GM15510 (cell line): ENCODE results near the gene ALPG.

Experiments used
- POLR2A ChIP-seq: IDR thresholded peaks from 3 replicates; pipeline ENCODE4 v1.6.1; 2011; ENCODE audit warnings: borderline replicate concordance; ENCODE audit not compliant: insufficient read length; ENCODE audit errors: extremely low read depth

ALPG gene

DNA sequence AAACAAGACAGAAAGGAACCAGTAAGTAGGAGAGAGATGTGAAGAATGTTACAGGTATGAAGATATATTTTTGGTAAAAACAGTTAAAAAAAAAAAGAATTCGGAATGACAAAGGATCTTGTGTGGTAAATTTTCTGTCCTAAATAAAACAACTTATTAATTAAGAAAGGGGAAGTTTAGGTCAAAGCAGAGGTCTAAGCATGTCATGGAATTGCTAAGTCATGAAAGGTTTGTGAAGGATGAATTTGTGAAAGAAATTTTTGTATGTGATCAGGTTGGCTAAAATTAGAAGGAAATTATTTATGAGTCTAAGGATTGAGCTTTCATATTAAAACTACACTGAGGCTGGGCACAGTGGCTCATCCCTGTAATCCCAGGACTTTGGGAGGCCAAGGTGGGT is 11.1 kb upstream of the ALPG start:
- no peak for TF ChIP-seq POLR2A

DNA sequence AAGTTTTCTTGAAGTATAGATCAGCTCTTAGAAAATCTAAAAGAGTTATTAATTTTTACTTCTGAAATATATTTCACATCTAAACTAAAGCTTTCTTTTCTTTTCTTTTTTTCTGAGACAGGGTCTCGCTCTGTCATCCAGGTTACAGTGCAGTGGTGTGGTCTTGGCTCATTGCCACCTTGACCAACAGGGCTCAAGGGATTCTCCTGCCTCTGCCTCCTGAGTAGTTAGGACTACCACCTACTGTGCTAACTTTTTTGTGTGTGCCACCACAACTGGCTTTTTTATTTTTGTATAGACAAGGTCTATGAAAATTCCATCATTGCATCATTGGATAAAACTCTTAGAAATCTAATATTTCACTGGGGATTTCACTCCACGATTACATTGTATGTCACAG is 10.0 kb upstream of the ALPG start:
- TF ChIP-seq POLR2A, result no peak

DNA sequence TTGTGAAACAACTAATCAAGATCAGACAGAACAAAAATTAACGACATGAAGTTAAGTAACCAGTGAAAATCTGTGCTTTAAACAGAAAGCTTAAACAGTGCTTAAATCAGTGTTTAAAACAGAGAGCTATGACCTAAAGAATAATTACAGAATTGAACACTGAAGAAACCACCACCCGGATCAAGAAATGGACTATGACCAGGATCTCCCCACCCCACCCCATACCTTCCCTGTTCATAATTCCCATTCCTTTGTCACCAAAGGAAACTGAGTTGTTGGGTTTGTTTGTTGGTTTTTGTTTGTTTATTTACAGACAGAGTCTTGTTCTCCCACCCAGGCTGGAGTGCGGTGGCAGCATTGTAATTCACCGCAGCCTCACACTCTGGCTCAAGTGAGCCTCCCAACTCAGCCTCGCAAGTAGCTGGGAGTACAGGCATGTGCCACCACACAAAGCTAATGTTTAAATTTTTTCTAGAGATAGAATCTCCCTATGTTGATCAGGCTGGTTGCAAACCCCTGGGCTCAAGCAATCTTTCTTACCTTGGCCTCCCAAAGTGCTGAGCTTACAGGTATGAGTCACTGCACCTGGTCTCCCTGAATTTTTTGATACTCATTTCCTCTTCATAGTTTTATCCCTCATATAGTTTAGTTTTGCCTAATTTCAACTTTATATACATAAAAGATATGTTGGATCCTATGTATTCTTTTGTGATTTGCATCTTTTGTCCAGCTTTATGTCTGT is 8.2 kb upstream of the ALPG start:
- TF ChIP-seq POLR2A, result no peak

DNA sequence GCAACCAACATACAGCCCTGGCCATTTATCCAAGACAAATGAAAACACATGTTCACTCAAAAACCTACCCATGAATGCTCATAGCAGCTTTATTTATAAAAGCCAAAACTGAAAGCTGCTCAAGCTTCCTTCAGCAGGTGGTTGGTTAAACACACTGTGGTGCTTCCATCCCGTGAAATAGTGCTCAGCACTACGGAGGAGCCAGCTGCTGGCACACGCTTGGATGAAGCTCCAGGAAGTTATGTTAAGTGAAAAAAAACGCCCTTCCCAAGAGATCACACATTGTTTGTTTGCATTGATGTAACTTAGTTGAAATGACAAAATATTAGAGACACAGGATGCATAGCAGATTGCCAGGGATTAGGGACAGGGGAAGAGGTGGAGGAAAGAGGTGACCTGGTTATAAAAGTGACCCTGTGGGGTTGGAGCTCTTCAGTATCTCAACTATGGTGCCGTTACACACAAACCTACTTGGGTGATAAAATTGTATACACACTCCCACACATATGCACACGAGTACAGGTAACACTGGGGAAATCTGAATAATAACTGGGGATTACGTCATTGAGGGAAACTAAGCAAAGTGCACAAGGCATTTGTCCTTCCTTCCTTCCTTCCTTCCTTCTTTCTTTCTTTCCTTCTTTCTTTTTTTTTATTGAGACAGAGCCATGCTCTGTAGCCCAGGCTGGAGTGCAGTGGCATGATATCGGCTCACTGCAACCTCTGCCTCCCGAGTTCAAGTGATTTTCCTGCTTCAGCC is 6.2 kb upstream of the ALPG start:
- TF ChIP-seq POLR2A, result no peak

DNA sequence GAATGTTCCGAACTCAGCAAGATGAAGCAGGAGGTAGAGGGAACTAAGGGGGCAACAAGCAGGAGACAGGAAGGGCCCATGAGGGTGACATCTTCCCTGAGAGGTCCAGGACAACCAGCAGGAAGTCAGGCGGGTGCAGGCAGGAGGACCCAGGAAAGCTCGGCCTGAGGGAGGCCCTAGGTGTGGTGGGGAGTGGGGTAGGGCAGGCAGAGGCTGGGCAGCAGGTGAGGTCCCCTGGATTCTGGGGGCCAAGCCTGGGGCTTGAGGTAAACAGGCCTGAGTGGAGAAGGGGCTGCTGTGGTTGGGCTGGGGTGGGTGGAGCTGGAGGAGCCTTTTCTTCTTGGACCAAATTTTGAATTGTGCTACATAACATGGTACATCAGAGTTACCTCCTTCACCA is 4.1 kb upstream of the ALPG start:
- no peak for TF ChIP-seq POLR2A

DNA sequence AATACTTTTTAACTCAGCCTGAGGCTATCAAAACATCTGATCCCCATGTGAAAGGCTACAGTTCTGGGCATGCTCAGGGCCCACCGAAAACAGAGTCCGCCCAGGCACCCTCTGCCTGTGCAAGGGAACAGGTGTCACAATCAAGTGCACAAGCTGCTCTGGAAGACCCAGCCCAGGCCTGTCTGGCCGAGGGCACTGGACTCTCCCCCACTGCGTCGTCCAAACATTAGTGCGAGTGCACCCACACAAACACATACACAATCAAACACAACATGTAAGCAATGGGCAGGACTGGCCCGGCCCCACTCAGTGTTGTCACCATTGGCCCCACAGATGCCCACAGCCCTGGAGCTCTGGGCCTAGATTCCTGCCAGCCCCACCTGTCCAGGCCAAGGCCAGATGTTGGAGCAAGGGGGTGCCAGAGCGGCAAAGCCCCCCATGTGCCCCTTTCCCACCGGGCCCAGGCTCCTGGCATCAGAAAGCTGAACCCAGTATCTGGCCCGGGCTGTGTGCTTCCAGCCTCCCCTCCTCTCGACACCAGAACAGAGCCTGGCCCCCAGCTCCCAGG is 617 bp upstream of the ALPG start:
- TF ChIP-seq POLR2A, result no peak

DNA sequence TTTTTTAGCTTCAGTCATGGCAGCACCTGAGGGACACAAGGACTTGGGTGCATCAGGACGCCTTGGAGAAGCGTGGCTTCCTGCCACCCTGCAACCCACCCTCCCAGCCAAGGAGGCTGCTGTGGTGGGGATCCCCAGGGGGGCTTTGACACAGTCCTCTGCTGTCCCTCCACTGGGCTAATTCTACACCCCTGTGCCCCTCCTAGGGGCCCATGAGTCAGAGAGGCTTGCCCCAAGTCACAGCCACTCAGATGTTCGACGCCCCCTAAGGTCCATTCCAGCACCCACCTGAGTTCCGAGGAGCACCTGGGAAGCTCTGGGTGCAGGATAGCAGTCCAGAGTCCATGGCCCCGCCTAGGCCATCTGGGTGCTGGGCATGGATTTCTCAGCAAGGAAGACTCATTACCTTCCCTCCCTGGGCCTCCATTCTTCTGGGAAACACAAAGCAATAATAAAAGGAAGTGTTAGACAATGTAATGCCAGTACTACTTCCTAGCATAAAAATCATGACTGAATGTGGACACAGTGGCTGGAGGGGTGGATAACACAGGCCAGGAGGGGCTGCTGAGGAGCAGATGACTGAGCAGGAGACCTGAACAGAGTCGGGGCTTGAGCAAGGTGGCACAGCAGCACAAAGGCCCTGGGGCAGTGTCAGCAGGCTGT is 3.7 kb downstream of the ALPG start:
- TF ChIP-seq POLR2A, result no peak

DNA sequence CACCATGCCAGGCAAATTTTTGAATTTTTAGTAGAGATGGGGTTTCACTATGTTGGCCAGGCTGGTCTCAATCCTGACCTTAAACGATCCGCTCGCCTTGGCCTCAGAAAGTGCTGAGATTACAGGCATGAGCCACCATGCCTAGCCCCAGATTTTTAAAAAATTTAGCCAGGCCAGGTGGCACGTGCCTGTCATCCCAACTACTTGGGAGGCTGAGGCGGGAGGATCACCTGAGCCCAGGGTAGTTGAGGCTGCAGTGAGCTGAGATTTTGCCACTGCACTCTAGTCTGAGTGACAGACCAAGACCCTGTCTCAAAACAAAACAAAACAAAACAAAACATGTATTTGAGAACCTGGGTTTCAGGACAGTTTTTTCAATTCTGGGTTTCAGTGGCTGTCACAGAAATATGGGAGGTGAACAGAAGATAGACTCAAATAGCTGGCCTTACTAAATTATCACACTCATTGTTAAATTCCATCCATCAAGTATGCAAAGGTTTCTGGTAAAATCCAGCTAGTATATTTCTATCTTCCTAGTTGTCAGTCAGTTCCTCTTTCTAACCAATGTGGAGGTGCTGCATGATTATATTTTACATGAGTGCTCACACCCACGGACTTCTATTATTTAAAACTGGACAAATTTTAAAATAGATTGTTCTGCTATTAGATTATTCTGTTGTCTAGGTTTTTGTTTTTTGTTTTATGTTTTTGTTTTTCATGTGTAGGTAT is 5.4 kb downstream of the ALPG start:
- TF ChIP-seq POLR2A, result no peak

DNA sequence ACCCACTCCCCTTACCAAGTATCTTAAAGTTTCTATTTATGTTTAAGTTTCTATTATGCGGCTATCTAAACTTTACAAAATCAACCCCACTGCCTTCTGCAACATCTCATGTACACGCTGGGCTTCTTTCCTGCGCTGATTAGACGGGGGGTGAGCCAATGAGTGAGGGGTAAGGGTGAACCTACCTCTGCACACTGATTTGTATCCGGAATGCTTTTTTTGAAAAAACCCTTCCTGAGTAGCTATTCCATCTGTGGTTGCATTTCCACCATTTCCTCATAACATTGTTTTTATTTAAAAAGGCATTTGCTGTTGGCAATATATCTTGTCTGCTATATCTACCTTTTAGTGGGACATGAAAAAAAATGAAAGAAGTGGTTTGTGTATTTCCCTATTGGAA is 6.3 kb downstream of the ALPG start:
- TF ChIP-seq POLR2A, result no peak

DNA sequence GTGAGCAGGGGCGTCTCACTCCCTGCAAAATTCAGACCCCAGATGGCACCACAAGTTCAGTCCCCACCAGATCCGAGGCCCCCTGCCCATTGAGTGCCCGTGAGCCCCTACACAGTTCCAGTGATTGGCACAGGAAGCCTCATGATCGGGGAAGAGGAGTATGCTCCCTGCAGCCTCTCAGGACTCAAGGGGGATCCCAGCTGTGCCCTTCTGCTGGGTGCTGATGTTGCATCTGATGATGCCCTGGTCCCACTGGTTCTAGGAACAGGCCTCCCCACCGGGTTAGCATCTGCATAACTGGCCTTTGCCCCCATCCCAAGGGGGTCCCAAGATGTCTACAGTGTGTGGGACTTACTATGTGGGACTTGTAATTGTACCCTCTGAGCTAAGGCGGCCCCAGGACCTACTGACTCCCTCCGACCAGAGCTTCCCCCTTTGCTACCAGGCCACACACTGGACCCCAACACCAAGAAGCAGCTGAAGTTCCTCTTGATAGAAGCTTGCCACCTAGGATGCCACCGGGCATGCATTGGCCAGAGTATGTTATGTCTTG is 8.6 kb downstream of the ALPG start:
- no peak for TF ChIP-seq POLR2A

DNA sequence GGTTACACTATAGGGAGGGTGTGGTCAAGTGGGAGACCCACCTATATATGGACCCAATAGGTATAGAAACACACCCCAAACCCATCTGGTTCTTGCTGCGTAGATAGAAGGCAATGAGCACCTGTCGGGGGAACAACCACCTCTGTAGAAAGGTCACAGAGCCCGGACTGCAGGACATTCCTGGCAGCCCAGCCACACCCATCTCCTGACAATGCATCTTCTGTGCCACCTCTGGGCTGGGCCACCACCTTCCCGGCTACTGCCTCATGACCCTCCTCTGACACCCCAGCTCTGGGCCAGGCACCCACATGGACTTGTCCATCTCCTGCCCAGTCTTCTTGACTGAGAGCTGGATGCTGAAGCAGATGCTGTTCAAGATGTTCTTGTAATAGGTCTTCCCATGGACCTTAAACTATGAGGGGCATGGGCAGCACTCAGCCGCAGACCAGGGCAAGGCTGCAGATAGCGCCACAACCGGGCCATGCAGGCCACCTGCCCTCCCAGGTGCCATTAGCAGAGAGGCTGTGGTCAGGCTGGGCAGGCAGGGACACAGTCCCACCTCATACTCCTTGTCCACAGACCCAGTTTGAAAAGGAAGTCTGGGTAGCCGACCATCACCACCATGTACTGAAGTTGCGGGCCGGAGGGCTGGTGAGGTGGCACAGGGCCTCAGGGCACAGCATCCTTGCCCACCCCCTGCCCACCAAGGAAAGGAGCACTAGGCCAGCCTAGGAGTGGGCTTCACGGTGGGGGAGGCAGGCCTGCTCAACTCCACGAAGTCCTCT is 9.3 kb downstream of the ALPG start:
- no peak for TF ChIP-seq POLR2A

DNA sequence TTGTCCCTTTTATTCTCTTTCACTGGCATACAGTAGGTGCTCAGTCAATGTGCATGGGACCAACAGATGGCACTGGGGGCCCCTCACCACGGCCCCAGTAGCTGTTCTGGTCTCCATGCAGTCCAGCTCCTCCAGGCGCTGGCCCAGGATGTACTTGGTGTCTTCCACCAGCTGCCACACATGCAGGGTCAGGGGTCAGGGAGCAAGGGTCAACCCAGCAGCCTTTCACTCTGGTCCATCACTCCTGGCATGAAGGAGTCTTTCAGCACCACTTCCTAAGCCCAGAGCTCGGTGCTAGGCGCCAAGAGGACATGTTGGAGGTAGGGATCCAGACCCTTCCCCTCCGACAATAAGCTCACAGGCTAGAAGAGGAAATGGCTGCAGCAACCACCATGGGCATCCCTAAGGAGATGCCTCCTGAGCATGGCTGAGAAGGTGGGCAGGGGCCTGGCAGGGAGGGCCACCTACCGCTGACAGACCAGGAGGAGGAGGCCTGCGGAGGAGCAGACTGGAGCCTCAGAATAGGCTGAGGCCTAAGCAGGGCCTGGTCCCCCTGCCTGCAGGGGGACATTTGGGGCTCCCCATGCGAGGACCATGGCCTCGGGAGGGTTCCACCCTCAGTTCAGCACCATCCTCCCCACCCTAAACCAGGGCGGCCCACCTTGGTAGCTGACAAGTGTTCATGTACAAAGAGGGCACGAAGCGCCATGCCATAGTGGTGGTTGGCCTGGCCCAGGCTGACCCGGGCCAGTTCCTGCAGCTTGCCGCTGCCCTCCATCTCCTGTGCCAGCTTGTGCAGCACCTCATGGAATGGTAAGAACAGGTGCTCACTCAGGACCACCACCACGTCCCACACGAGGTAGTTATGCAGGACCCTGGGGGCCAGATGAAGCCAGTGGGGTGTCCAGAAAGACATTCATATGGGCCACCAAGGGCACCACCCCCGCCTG is 10.2 kb downstream of the ALPG start:
- TF ChIP-seq POLR2A, result no peak

DNA sequence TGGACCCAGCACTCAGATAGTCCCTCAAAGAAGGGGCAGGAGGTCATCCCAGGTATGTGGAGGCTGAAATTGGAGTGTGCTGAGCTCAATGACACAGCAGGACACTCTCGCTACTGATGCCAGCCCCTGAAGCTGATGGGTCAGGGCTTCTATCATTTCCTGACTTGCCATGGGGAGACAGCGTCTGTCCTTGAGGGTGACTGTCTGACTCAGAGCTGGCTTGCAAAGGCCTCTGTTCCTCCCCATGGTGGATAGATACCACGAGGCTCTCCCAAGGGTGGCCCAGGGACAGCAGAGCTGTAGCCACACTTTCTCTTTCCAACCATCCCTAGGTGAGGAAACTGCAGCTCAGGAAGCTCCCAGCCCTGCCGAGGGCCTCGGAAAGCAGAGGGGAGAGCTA is 10.8 kb downstream of the ALPG start:
- TF ChIP-seq POLR2A, result no peak
